WTC11 (cell line): ENCODE results near the gene FAM200A. TPM values are rescaled to one million over a fixed set of nuclear protein-coding genes. Genes with fewer than 3 reads are reported as not detected.

ENCODE experiments used
- ATAC-seq: fragments of 200-7000 bp; cut with Tn5 transposase; 2 replicates; pipeline ENCODE4 v1.10.0; 2021; ENCODE audit warnings: mild to moderate bottlenecking, moderate library complexity
- CTCF ChIA-PET: fragments of 300-600 bp; sonication (Branson Sonifier 250); formaldehyde crosslinking; loops from one replicate; lab custom pipeline; 2021; ENCODE audit warnings: antibody characterized with exemption; lab: Charles Lee
- POLR2A ChIA-PET: fragments of 350-600 bp; sonication (Branson Sonifier 250); formaldehyde crosslinking; loops from one replicate; lab custom pipeline; 2021; ENCODE audit warnings: antibody characterized with exemption; lab: Charles Lee
- DNase-seq: peaks from one replicate; pipeline ENCODE4 v3.0.0; 2021; ENCODE audit warnings: low spot score
- H3K27ac Mint-ChIP-seq: 2 replicates; pipeline ENCODE4 v1.8.0; 2021; ENCODE audit warnings: mixed read lengths
- H3K27me3 Mint-ChIP-seq: 2 replicates; pipeline ENCODE4 v1.8.0; 2021; ENCODE audit warnings: low read depth, mild to moderate bottlenecking, moderate library complexity, mixed read lengths
- H3K36me3 Mint-ChIP-seq: 2 replicates; pipeline ENCODE4 v1.8.0; 2021; ENCODE audit warnings: mixed read lengths
- H3K4me1 Mint-ChIP-seq: 2 replicates; pipeline ENCODE4 v1.8.0; 2022; ENCODE audit warnings: mixed read lengths
- H3K4me3 Mint-ChIP-seq: 2 replicates; pipeline ENCODE4 v1.8.0; 2021; ENCODE audit warnings: mild to moderate bottlenecking, moderate library complexity, mixed read lengths
- H3K9me3 Mint-ChIP-seq: 2 replicates; pipeline ENCODE4 v1.8.0; 2021; ENCODE audit warnings: mixed read lengths
- ELF4 ChIP-seq: sonication (generic); formaldehyde crosslinking; IDR thresholded peaks from 2 replicates; pipeline ENCODE4 v1.8.1; 2022; ENCODE audit warnings: low read depth, mild to moderate bottlenecking, moderate library complexity, missing genetic modification reagents
- EMX1 ChIP-seq: fragments of 250-450 bp; sonication (Bioruptor Pico); IDR thresholded peaks from 2 replicates; pipeline ENCODE4 v1.8.0; 2021; ENCODE audit warnings: mild to moderate bottlenecking
- FOXJ3 ChIP-seq: sonication (generic); formaldehyde crosslinking; IDR thresholded peaks from 2 replicates; pipeline ENCODE4 v1.9.0; 2021; ENCODE audit warnings: missing genetic modification reagents, mild to moderate bottlenecking, borderline replicate concordance
- FOXK1 ChIP-seq: sonication (generic); formaldehyde crosslinking; IDR thresholded peaks from 2 replicates; pipeline ENCODE4 v1.8.0; 2022; ENCODE audit warnings: mild to moderate bottlenecking, moderate library complexity, missing genetic modification reagents
- FOXP4 ChIP-seq: sonication (generic); formaldehyde crosslinking; IDR thresholded peaks from 2 replicates; pipeline ENCODE4 v1.8.0; 2022; ENCODE audit warnings: mild to moderate bottlenecking, missing genetic modification reagents
- GTF2I ChIP-seq: fragments of 250-450 bp; sonication (Bioruptor Pico); conservative IDR thresholded peaks from 2 replicates; pipeline ENCODE4 v1.4.0; 2021; ENCODE audit warnings: mild to moderate bottlenecking
- IRF1 ChIP-seq: sonication (generic); formaldehyde crosslinking; IDR thresholded peaks from 2 replicates; pipeline ENCODE4 v1.8.0; 2023; ENCODE audit warnings: missing genetic modification reagents
- JUN ChIP-seq: sonication (generic); formaldehyde crosslinking; IDR thresholded peaks from 2 replicates; pipeline ENCODE4 v1.8.0; 2023; ENCODE audit warnings: mild to moderate bottlenecking, missing genetic modification reagents
- NFATC4 ChIP-seq: fragments of 250-450 bp; sonication (Bioruptor Pico); IDR thresholded peaks from 2 replicates; pipeline ENCODE4 v1.9.0; 2021; ENCODE audit warnings: mild to moderate bottlenecking
- NFE2L1 ChIP-seq: sonication (generic); formaldehyde crosslinking; IDR thresholded peaks from 2 replicates; pipeline ENCODE4 v1.8.1; 2023; ENCODE audit warnings: missing genetic modification reagents
- NR1H2 ChIP-seq: sonication (generic); formaldehyde crosslinking; IDR thresholded peaks from 2 replicates; pipeline ENCODE4 v1.9.0; 2021; ENCODE audit warnings: mild to moderate bottlenecking, moderate library complexity, missing genetic modification reagents
- NR2C2 ChIP-seq: sonication (generic); formaldehyde crosslinking; IDR thresholded peaks from 2 replicates; pipeline ENCODE4 v1.8.0; 2022; ENCODE audit warnings: mild to moderate bottlenecking, missing genetic modification reagents
- OVOL2 ChIP-seq: fragments of 250-450 bp; sonication (Bioruptor Pico); IDR thresholded peaks from 2 replicates; pipeline ENCODE4 v1.9.0; 2021; ENCODE audit warnings: mild to moderate bottlenecking, borderline replicate concordance
- PRRX2 ChIP-seq: fragments of 250-450 bp; sonication (Bioruptor Pico); IDR thresholded peaks from 2 replicates; pipeline ENCODE4 v1.8.0; 2021; ENCODE audit warnings: mild to moderate bottlenecking
- TEAD1 ChIP-seq: sonication (generic); formaldehyde crosslinking; IDR thresholded peaks from 2 replicates; pipeline ENCODE4 v1.8.0; 2022; ENCODE audit warnings: mild to moderate bottlenecking, missing genetic modification reagents
- TP53 ChIP-seq: sonication (generic); formaldehyde crosslinking; IDR thresholded peaks from 2 replicates; pipeline ENCODE4 v1.8.1; 2023; ENCODE audit warnings: mild to moderate bottlenecking, missing genetic modification reagents
- USF1 ChIP-seq: sonication (generic); formaldehyde crosslinking; IDR thresholded peaks from 2 replicates; pipeline ENCODE4 v1.8.0; 2022; ENCODE audit warnings: mild to moderate bottlenecking, missing genetic modification reagents
- ZBTB43 ChIP-seq: sonication (generic); formaldehyde crosslinking; IDR thresholded peaks from 2 replicates; pipeline ENCODE4 v1.8.1; 2023; ENCODE audit warnings: mild to moderate bottlenecking, missing genetic modification reagents
- ZNF121 ChIP-seq: sonication (generic); formaldehyde crosslinking; IDR thresholded peaks from 2 replicates; pipeline ENCODE4 v1.8.0; 2023; ENCODE audit warnings: missing genetic modification reagents
- ZNF396 ChIP-seq: fragments of 250-450 bp; sonication (Bioruptor Pico); IDR thresholded peaks from 2 replicates; pipeline ENCODE4 v1.8.0; 2021; ENCODE audit warnings: mild to moderate bottlenecking, moderate library complexity, borderline replicate concordance
- ZNF416 ChIP-seq: fragments of 250-450 bp; sonication (Bioruptor Pico); IDR thresholded peaks from 2 replicates; pipeline ENCODE4 v1.9.0; 2021; ENCODE audit warnings: mild to moderate bottlenecking, inconsistent platforms
- ZNF423 ChIP-seq: fragments of 250-450 bp; sonication (Bioruptor Pico); IDR thresholded peaks from 2 replicates; pipeline ENCODE4 v2.1.2; 2022; ENCODE audit warnings: mild to moderate bottlenecking, moderate library complexity
- ZNF532 ChIP-seq: fragments of 250-450 bp; sonication (Bioruptor Pico); IDR thresholded peaks from 2 replicates; pipeline ENCODE4 v1.9.0; 2021; ENCODE audit warnings: mild to moderate bottlenecking, borderline replicate concordance
- total RNA-seq: library from RNA; stranded (reverse); gene quantifications from 3 replicates; pipeline ENCODE4 v1.2.3, GENCODE V29; 2021
- TF ChIP-seq, protein P1 (sequence below): sonication (generic); formaldehyde crosslinking; IDR thresholded peaks from 2 replicates; pipeline ENCODE4 v1.8.1; 2022; ENCODE audit warnings: mild to moderate bottlenecking, moderate library complexity, missing genetic modification reagents
- TF ChIP-seq, protein P2 (sequence below): sonication (generic); formaldehyde crosslinking; IDR thresholded peaks from 2 replicates; pipeline ENCODE4 v1.8.1; 2023; ENCODE audit warnings: mild to moderate bottlenecking, missing genetic modification reagents, moderate library complexity

Gene FAM200A
- total RNA-seq, 1 experiment from 2014 or later, result 5.9 TPM

GRCh38 chr7:99535667-99536066, 16.2 kb downstream of the FAM200A start:
- no peak for TF ChIP-seq ZNF396 (CRISPR knock-in tag)
- no peak for TF ChIP-seq USF1 (CRISPR knock-in tag)
- TF ChIP-seq OVOL2, result no peak
- TF ChIP-seq NR2C2 (CRISPR knock-in tag), result no peak
- no peak for TF ChIP-seq NFATC4 (CRISPR knock-in tag)
- TF ChIP-seq ZNF416 (CRISPR knock-in tag), result no peak
- TF ChIP-seq PRRX2, result no peak
- no peak for TF ChIP-seq EMX1
- TF ChIP-seq NFE2L1 (CRISPR knock-in tag), result no peak
- TF ChIP-seq NR1H2 (CRISPR knock-in tag), result no peak
- ATAC-seq (no peak), DNase-seq (no peak)
- peaks cover 58% of the 10 kb centered on the region for H3K9me3 Mint-ChIP-seq
- peaks cover 40% of the 10 kb centered on the region for H3K36me3 Mint-ChIP-seq
- H3K4me3 Mint-ChIP-seq, result no peak overlapping the region
- no peaks in the 10 kb centered on the region for H3K4me1 Mint-ChIP-seq
- CTCF ChIA-PET, result no interaction called here
- POLR2A ChIA-PET, result no interaction called here
- no peak overlapping the region for H3K27ac Mint-ChIP-seq
- peaks cover 31% of the 10 kb centered on the region for H3K27me3 Mint-ChIP-seq

DNA sequence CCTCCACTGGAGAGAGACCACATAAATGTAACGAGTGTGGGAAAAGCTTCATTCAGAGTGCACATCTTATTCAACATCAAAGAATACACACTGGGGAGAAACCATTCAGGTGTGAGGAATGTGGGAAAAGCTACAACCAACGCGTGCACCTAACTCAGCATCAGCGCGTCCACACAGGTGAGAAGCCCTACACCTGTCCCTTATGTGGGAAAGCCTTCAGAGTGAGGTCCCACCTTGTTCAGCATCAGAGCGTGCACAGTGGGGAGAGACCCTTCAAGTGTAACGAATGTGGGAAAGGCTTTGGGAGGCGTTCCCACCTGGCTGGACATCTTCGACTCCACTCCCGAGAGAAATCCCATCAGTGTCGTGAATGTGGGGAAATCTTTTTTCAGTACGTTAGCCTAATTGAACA, 20.6 kb downstream of the FAM200A start:
- Mint-ChIP-seq H3K4me3 (no peak overlapping the region), H3K36me3 (peaks cover 75% of the 10 kb centered on the region), H3K4me1 (no peaks in the 10 kb centered on the region), H3K27ac (no peak overlapping the region), H3K9me3 (peaks cover 59% of the 10 kb centered on the region), H3K27me3 (peaks cover 21% of the 10 kb centered on the region)
- ATAC-seq, result no peak
- POLR2A ChIA-PET, result no interaction called here
- CTCF ChIA-PET, result no interaction called here
- DNase-seq, result no peak
- no peak for TF ChIP-seq IRF1
- no peak for TF ChIP-seq GTF2I (CRISPR knock-in tag)
- no peak for TF ChIP-seq ZBTB43 (CRISPR knock-in tag)
- no peak for TF ChIP-seq TEAD1 (CRISPR knock-in tag)
- TF ChIP-seq ELF4 (CRISPR knock-in tag), result no peak
- TF ChIP-seq, protein P1, sequence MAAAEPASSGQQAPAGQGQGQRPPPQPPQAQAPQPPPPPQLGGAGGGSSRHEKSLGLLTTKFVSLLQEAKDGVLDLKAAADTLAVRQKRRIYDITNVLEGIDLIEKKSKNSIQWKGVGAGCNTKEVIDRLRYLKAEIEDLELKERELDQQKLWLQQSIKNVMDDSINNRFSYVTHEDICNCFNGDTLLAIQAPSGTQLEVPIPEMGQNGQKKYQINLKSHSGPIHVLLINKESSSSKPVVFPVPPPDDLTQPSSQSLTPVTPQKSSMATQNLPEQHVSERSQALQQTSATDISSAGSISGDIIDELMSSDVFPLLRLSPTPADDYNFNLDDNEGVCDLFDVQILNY (CRISPR knock-in tag), result no peak
- TF ChIP-seq, protein P2, sequence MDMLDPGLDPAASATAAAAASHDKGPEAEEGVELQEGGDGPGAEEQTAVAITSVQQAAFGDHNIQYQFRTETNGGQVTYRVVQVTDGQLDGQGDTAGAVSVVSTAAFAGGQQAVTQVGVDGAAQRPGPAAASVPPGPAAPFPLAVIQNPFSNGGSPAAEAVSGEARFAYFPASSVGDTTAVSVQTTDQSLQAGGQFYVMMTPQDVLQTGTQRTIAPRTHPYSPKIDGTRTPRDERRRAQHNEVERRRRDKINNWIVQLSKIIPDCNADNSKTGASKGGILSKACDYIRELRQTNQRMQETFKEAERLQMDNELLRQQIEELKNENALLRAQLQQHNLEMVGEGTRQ (CRISPR knock-in tag), result no peak
- no peak for TF ChIP-seq FOXK1
- no peak for TF ChIP-seq ZNF532 (CRISPR knock-in tag)
- TF ChIP-seq ZNF423 (CRISPR knock-in tag), result no peak
- TF ChIP-seq TP53 (CRISPR knock-in tag), result no peak
- TF ChIP-seq ZNF121 (CRISPR knock-in tag), result no peak
- no peak for TF ChIP-seq FOXP4 (CRISPR knock-in tag)
- no peak for TF ChIP-seq JUN
- no peak for TF ChIP-seq FOXJ3 (CRISPR knock-in tag)
